ENCODE data around the gene RAB5IF.

RAB5IF gene

GRCh38 chr20:36631646-36632045 lies 26.1 kb downstream of the RAB5IF start:
- TF ChIP-seq, protein P1, sequence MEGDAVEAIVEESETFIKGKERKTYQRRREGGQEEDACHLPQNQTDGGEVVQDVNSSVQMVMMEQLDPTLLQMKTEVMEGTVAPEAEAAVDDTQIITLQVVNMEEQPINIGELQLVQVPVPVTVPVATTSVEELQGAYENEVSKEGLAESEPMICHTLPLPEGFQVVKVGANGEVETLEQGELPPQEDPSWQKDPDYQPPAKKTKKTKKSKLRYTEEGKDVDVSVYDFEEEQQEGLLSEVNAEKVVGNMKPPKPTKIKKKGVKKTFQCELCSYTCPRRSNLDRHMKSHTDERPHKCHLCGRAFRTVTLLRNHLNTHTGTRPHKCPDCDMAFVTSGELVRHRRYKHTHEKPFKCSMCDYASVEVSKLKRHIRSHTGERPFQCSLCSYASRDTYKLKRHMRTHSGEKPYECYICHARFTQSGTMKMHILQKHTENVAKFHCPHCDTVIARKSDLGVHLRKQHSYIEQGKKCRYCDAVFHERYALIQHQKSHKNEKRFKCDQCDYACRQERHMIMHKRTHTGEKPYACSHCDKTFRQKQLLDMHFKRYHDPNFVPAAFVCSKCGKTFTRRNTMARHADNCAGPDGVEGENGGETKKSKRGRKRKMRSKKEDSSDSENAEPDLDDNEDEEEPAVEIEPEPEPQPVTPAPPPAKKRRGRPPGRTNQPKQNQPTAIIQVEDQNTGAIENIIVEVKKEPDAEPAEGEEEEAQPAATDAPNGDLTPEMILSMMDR (IDR thresholded peaks at IDR 0.05): no peak

DNA sequence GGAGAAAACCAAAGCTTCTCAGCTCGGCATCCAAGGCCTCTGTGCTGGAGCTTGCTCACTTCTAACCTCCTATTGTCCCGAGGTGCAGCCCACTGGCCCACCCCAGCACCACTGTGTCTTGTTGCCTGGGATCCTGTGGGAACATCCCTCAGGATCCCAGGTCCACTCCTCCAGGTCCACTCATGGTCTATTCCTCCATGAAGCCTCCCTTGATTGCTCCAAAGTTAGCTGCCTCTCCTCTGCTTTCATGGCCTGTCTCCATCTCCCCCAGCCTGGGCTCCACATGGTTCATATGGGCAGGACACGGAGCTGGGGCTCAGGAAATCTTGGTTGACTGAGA lies 26.5 kb downstream of the RAB5IF start:
- TF ChIP-seq, protein P1 (IDR thresholded peaks at IDR 0.05): no peak

- TF ChIP-seq, protein P1 (IDR thresholded peaks at IDR 0.05): no peak
Measured at GRCh38 chr20:36632487-36633284, 27.1 kb downstream of the RAB5IF start.

DNA sequence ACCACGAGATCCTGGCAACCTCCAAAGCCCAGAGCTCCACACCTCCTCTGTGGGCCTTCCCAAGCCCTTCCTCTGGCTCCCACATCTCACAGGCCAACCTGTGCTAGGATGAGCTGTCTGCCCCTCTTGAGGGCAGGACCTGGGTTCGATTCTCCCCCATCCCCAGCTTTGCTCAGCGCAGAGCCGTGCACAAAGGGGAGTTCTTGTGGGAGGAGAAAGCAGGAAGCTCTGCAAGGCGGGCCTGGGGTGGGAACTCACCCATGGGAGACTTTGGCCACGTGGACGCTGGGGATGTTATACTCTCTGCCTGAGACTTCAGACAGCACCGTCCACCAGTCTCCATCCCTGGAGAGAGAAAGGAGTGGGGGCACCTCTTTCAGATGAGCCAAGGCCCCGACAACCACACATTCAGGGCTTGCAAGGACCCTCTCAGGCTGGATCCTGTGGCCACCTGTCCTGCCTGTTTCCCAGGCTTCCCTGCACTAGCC lies 27.8 kb downstream of the RAB5IF start:
- TF ChIP-seq, protein P1 (IDR thresholded peaks at IDR 0.05): no peak

DNA sequence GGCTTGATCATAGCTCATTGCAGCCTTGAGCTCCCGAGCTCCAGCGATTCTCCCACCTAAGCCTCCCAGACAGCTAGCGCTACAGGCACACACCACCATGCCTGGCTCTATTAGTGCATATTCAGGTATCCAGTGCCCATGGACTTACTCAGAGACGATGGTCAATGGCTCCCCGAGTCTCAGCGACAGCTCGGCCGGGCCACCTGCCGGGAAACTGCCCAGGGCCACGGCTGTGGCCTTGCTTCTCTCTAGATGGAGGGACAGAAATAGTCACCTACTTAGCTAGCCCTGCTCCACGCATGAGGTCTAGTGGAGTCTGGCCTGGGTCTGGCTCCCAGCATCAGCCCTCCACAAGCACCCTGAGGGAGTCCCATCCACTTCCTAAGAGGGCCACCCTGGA lies 28.8 kb downstream of the RAB5IF start:
- TF ChIP-seq, protein P1 (IDR thresholded peaks at IDR 0.05): no peak

GRCh38 chr20:36641506-36641843 lies 35.9 kb downstream of the RAB5IF start:
- TF ChIP-seq, protein P1 (IDR thresholded peaks at IDR 0.05): no peak

DNA sequence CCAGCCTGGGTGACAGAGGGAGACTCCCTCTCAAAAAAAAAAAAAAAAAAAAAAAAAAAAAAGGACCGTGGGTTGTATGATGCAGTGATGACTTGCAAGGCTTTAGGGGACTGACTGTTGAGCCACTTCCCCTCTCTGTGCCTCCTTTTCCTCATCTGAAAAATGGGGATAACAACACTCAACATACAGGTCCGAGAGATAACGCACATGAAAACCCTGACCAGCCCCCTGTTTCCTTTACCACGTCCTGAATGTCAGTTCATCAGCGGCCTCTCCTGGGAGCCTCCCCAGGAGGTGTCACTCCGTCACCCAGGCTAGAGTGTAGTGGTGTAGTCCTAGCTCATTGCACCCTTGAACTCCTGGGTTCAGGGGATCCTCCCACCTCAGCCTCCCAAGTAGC lies 36.6 kb downstream of the RAB5IF start:
- TF ChIP-seq, protein P1 (IDR thresholded peaks at IDR 0.05): no peak

All from LNCAP (cell line).